Right cardiac atrium (tissue), 5 donors: ENCODE results near the gene REPS2. TPM values are rescaled to one million over a fixed set of nuclear protein-coding genes. Genes with fewer than 3 reads are reported as not detected.
A peak's percentile ranks its signal among the peaks of the same experiment; 100 is the strongest.

Experiments
- ATAC-seq, 2 donors: fragments of 200-7000 bp; cut with Tn5 transposase; one replicate each; pipeline versions ENCODE4 v1.8.0 to v1.9.1; 2020; ENCODE audit warnings: moderate library complexity in 2 of 2, mild to moderate bottlenecking in 1 of 2
- DNase-seq, 3 donors: peaks; one replicate each; pipeline ENCODE4 v3.0.0-alpha.2; 2020
- H3K27ac ChIP-seq: one replicate; pipeline ENCODE4 v1.5.1; 2013; ENCODE audit warnings: mild to moderate bottlenecking, low read length, control low read depth, moderate library complexity
- H3K27me3 ChIP-seq: one replicate; pipeline ENCODE4 v1.6.1; 2013; ENCODE audit not compliant: control insufficient read depth, insufficient read depth
- H3K4me1 ChIP-seq: one replicate; pipeline ENCODE4 v1.6.1; 2013; ENCODE audit warnings: low read length; ENCODE audit not compliant: control insufficient read depth, insufficient read depth
- H3K4me3 ChIP-seq: one replicate; pipeline ENCODE4 v1.5.1; 2013; ENCODE audit warnings: low read length, control low read depth
- H3K9me3 ChIP-seq: one replicate; pipeline ENCODE4 v1.6.1; 2013; ENCODE audit warnings: low read length; ENCODE audit not compliant: control insufficient read depth
- WGBS: extraction: QIAGEN DNeasy Blood & Tissue Kit; methylation state at CpG from one replicate; pipeline ENCODE4 v1.1.7; 2013; 5-methylcytosine and 5-hydroxymethylcytosine counted together
- intact Hi-C, 4 donors: fragments of 100-400 bp; cut with DNase I; formaldehyde crosslinking; loops; one replicate each; pipeline versions ENCODE4 v1.11.0 to v1.14.0; 2022 to 2023
- polyA plus RNA-seq: library from polyadenylated mRNA; stranded (reverse); fragments of 200-250 nt; gene quantifications from one replicate; pipeline ENCODE4 v1.2.3, GENCODE V29; 2013
- total RNA-seq, 4 donors: library from RNA; stranded (reverse); fragmentation: NEBNext Ultra II Directional; extraction: Animal tissue kit (Norgen Biotek cat#: 25700); gene quantifications; one replicate each; pipeline ENCODE4 v1.2.1, GENCODE V29; 2021
- donor health status: healthy with polysubstance abuse.
- donor health status: DM: no; HTN: yes; CAD: no.
- donor health status: DM: no; HTN: no; CAD: no.
- donor health status: DM: no; HTN: yes; CAD: no; lungs with severe emphysema.
- donor health status: DM: yes; HTN: yes; CAD: no.

The REPS2 gene
- total and polyA plus RNA-seq, 5 donors: 3.4 to 10.4 (median 8.9) TPM

- no peak for ATAC-seq
- Histone ChIP-seq H3K9me3 (no peaks in the 10 kb centered on the region), H3K4me3 (no peak overlapping the region), H3K4me1 (no peaks in the 10 kb centered on the region), H3K27me3 (no peaks in the 10 kb centered on the region), H3K27ac (no peak overlapping the region)
- intact Hi-C loops: no loop called here
- WGBS: 95% methylated on average over 2 of the region's 2 CpGs
- no peak for DNase-seq
These were observed 54.3 kb downstream of the REPS2 start for GRCh38 chrX:17000751-17001150.

- intact Hi-C loops: no loop called here
- Histone ChIP-seq H3K9me3 (no peaks in the 10 kb centered on the region), H3K4me3 (no peak overlapping the region), H3K27me3 (no peaks in the 10 kb centered on the region), H3K27ac (no peak overlapping the region), H3K4me1 (no peaks in the 10 kb centered on the region)
- ATAC-seq (no peak), DNase-seq (no peak)
- WGBS: 97% methylated on average over 3 of the region's 3 CpGs
These were observed 59.4 kb downstream of the REPS2 start for GRCh38 chrX:17005712-17006368.

- no peak overlapping the region for H3K27ac ChIP-seq
- H3K4me3 ChIP-seq: no peak overlapping the region
- H3K4me1 ChIP-seq: no peaks in the 10 kb centered on the region
- 61% methylated on average over 8 of the region's 8 CpGs for WGBS
- intact Hi-C loops: no loop called here
- DNase-seq (peak in 1 of 3 donors; percentile 43), ATAC-seq (no peak)
- H3K27me3 ChIP-seq: no peaks in the 10 kb centered on the region
- H3K9me3 ChIP-seq: no peaks in the 10 kb centered on the region
These were observed 60.8 kb downstream of the REPS2 start for GRCh38 chrX:17007134-17007768.

- ATAC-seq (peak in 1 of 2 donors; percentile 20), DNase-seq (no peak)
- H3K27ac ChIP-seq: no peak overlapping the region
- H3K9me3 ChIP-seq: no peaks in the 10 kb centered on the region
- no peaks in the 10 kb centered on the region for H3K27me3 ChIP-seq
- no peak overlapping the region for H3K4me3 ChIP-seq
- intact Hi-C loops: no loop called here
- H3K4me1 ChIP-seq: no peaks in the 10 kb centered on the region
- WGBS: 79% methylated on average over 3 of the region's 3 CpGs
These were observed 63.6 kb downstream of the REPS2 start for GRCh38 chrX:17009856-17010625.

- Histone ChIP-seq H3K27ac (no peak overlapping the region), H3K4me3 (no peak overlapping the region), H3K9me3 (no peaks in the 10 kb centered on the region), H3K27me3 (no peaks in the 10 kb centered on the region), H3K4me1 (no peaks in the 10 kb centered on the region)
- DNase-seq: no peak
- no peak for ATAC-seq
- intact Hi-C loops: no loop called here
- WGBS: 70% methylated on average over 2 of the region's 2 CpGs
These were observed 66.0 kb downstream of the REPS2 start for GRCh38 chrX:17012465-17012864.

GRCh38 chrX:17014216-17014615 is 67.8 kb downstream of the REPS2 start:
- ATAC-seq (no peak), DNase-seq (no peak)
- WGBS: 85% methylated on average over 3 of the region's 3 CpGs
- H3K27ac ChIP-seq: no peak overlapping the region
- H3K27me3 ChIP-seq: no peaks in the 10 kb centered on the region
- no peaks in the 10 kb centered on the region for H3K4me1 ChIP-seq
- no peaks in the 10 kb centered on the region for H3K9me3 ChIP-seq
- no peak overlapping the region for H3K4me3 ChIP-seq
- intact Hi-C loops: no loop called here

- DNase-seq (no peak), ATAC-seq (no peak)
- no peak overlapping the region for H3K4me3 ChIP-seq
- intact Hi-C loops: no loop called here
- no peak overlapping the region for H3K27ac ChIP-seq
- H3K9me3 ChIP-seq: no peaks in the 10 kb centered on the region
- no peaks in the 10 kb centered on the region for H3K4me1 ChIP-seq
- H3K27me3 ChIP-seq: no peaks in the 10 kb centered on the region
- 91% methylated on average over 4 of the region's 4 CpGs for WGBS
These were observed 70.7 kb downstream of the REPS2 start for GRCh38 chrX:17017134-17017533.

GRCh38 chrX:17020356-17020755 is 73.9 kb downstream of the REPS2 start:
- Histone ChIP-seq H3K4me1 (no peaks in the 10 kb centered on the region), H3K9me3 (no peaks in the 10 kb centered on the region), H3K4me3 (no peak overlapping the region), H3K27me3 (no peaks in the 10 kb centered on the region), H3K27ac (no peak overlapping the region)
- DNase-seq (no peak), ATAC-seq (no peak)
- 94% methylated on average over 2 of the region's 2 CpGs for WGBS
- intact Hi-C loops: no loop called here

GRCh38 chrX:17020851-17021821 is 74.7 kb downstream of the REPS2 start:
- no peak overlapping the region for H3K27ac ChIP-seq
- H3K4me3 ChIP-seq: no peak overlapping the region
- no peaks in the 10 kb centered on the region for H3K4me1 ChIP-seq
- no peak for ATAC-seq
- intact Hi-C loops: no loop called here
- DNase-seq: no peak
- no peaks in the 10 kb centered on the region for H3K9me3 ChIP-seq
- H3K27me3 ChIP-seq: no peaks in the 10 kb centered on the region
- 79% methylated on average over 10 of the region's 10 CpGs for WGBS

- no peak overlapping the region for H3K27ac ChIP-seq
- H3K27me3 ChIP-seq: no peaks in the 10 kb centered on the region
- ATAC-seq: no peak
- H3K9me3 ChIP-seq: no peaks in the 10 kb centered on the region
- H3K4me3 ChIP-seq: no peak overlapping the region
- no peak for DNase-seq
- H3K4me1 ChIP-seq: no peaks in the 10 kb centered on the region
- WGBS: 67% methylated on average over 10 of the region's 10 CpGs
- intact Hi-C loops: no loop called here
These were observed 75.6 kb downstream of the REPS2 start for GRCh38 chrX:17021851-17022604.
